Renal cortical epithelial cell (primary cell): ENCODE data around the gene NID2. TPM values are rescaled to one million over a fixed set of nuclear protein-coding genes. Genes with fewer than 3 reads are reported as not detected.
A peak's percentile ranks its signal among the peaks of the same experiment; 100 is the strongest.

Source experiments
- DNase-seq: peaks from one replicate; pipeline ENCODE4 v3.0.0-alpha.2; 2011; ENCODE audit warnings: low read depth
- total RNA-seq: library from RNA; depleted of rRNA; stranded (reverse); fragments of >200 nt; gene quantifications from 2 replicates; pipeline ENCODE4 v1.2.3, GENCODE V29; 2014

NID2 gene
- 20.3 and 106 TPM in 2 replicates for total RNA-seq

GRCh38 chr14:52068615-52069306 lies at the start of gene NID2:
TSS of gene NID2 (minus strand) at chr14:52069059. CDS start at chr14:52068994, 65 bp downstream.
- DNase-seq = peak; percentile 68

- no peak for DNase-seq
Measured at GRCh38 chr14:52117111-52117832, 48.4 kb upstream of the NID2 start.

- DNase-seq = no peak
Measured at GRCh38 chr14:52115286-52115685, 46.4 kb upstream of the NID2 start.

- peak; percentile 71 for DNase-seq
Measured at GRCh38 chr14:52112336-52113018, 43.6 kb upstream of the NID2 start.

GRCh38 chr14:52111583-52111982 lies 42.7 kb upstream of the NID2 start:
- peak; percentile 79 for DNase-seq

GRCh38 chr14:52110441-52111086 lies 41.7 kb upstream of the NID2 start:
- peak; percentile 91 for DNase-seq

- DNase-seq = peak; percentile 62
Measured at GRCh38 chr14:52108823-52109222, 40.0 kb upstream of the NID2 start.

GRCh38 chr14:52106840-52107239 lies 38.0 kb upstream of the NID2 start:
- peak; percentile 88 for DNase-seq

GRCh38 chr14:52103416-52103815 lies 34.6 kb upstream of the NID2 start:
- no peak for DNase-seq

- no peak for DNase-seq
Measured at GRCh38 chr14:52095794-52096193, 26.9 kb upstream of the NID2 start.

GRCh38 chr14:52095336-52095735 lies 26.5 kb upstream of the NID2 start:
- DNase-seq = no peak

GRCh38 chr14:52094546-52095271 lies 25.9 kb upstream of the NID2 start:
- no peak for DNase-seq

GRCh38 chr14:52091928-52092327 lies 23.1 kb upstream of the NID2 start:
- no peak for DNase-seq

GRCh38 chr14:52090936-52091335 lies 22.1 kb upstream of the NID2 start:
- DNase-seq = no peak

- DNase-seq = no peak
Measured at GRCh38 chr14:52089218-52089617, 20.4 kb upstream of the NID2 start.

- DNase-seq = no peak
Measured at GRCh38 chr14:52086711-52087110, 17.9 kb upstream of the NID2 start.

GRCh38 chr14:52082903-52083302 lies 14.0 kb upstream of the NID2 start:
- no peak for DNase-seq

- no peak for DNase-seq
Measured at GRCh38 chr14:52081964-52082363, 13.1 kb upstream of the NID2 start.

- peak; percentile 96 for DNase-seq
Measured at GRCh38 chr14:52080808-52081755, 12.2 kb upstream of the NID2 start.

- peak; percentile 88 for DNase-seq
Measured at GRCh38 chr14:52080158-52080800, 11.4 kb upstream of the NID2 start.
